Sigmoid colon (tissue), 3 donors: ENCODE measurements around the gene HCN2.

Experiments used
- CTCF ChIP-seq, 4 experiments: fragments of 450-650 bp in 3 of 4; fragments of 200-600 bp in 1 of 4; IDR thresholded peaks; one replicate each; pipeline ENCODE4 v1.5.1; 2016 to 2019; ENCODE audit warnings: antibody characterized with exemption in 4 of 4, mild to moderate bottlenecking in 3 of 4, moderate library complexity in 2 of 4
- POLR2A ChIP-seq, 2 donors: fragments of 450-650 bp; IDR thresholded peaks; one replicate each; pipeline ENCODE4 v1.6.1; 2016; ENCODE audit warnings: antibody characterized with exemption in 2 of 2, mild to moderate bottlenecking in 2 of 2, moderate library complexity in 2 of 2

- no peak for TF ChIP-seq POLR2A (IDR thresholded peaks at IDR 0.05)
- TF ChIP-seq CTCF (IDR thresholded peaks at IDR 0.05) = no peak
Measured at GRCh38 chr19:595326-596262, 5.9 kb downstream of the HCN2 start.
